Measurements from ENCODE around the gene KLHL25.

The KLHL25 gene

DNA sequence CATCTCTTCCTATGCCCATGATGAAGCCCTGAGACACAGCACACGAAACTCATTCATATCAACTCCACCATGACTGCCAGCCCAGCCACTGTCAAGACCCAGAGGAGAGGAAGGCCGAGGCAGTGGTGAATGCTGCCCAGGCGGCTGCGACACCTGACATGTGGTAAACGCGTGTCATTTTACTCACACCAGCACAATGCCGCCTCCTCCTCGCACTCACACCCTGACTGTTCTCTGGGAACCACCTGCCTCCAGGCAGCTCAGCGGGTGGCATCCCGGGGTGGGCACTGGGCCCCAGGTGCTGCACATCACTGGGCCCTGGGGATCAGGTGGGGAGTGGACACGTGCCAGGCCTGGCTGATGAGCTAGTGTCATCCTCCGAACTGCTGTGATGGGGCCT is 21.5 kb downstream of the KLHL25 start:
- no peak for DNase-seq

DNA sequence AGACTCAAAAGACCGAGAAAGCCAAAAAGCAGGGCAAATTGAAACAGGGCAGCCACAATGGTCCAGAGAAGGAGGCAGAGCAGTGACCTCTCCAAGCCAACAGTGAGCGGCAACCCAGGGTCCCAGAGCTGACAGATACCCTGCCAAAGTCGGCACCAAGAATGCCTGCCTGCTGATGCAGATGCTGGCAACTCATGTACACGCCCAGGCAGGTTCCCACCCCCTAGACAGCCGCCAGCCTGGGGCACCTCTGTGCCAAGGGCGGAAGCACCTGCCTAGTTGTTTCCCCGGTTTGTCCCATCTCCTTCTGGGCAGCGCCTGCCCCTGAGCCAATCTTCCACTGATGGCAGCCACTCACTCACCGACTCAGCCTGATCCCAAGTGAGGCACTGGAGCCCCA is 22.1 kb downstream of the KLHL25 start:
- DNase-seq = no peak

GRCh38 chr15:85771781-85772445 is 22.8 kb downstream of the KLHL25 start:
- no peak for DNase-seq

DNA sequence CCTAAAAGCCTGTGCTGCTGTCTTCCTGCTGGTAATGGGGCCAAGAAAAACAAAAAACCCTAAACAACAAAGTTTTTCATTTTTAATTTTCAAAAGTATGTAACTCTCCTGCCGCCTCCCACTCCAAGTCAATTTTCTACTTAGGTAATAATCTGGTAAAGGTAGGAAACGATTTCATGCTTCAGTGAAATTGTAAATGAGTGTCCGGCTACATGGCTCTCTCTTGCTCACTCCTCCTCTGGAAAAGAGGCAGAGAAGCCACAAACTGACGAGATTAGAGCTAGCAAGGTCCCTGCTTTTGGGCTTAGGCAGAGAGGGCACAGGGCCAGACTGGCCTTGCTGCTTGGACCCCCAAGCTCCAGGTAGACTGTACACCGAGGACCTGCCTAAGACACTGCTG is 23.5 kb downstream of the KLHL25 start:
- no peak for DNase-seq

- DNase-seq = no peak
Measured at GRCh38 chr15:85770096-85771041, 24.4 kb downstream of the KLHL25 start.

- DNase-seq = no peak
Measured at GRCh38 chr15:85769182-85769900, 25.4 kb downstream of the KLHL25 start.

DNA sequence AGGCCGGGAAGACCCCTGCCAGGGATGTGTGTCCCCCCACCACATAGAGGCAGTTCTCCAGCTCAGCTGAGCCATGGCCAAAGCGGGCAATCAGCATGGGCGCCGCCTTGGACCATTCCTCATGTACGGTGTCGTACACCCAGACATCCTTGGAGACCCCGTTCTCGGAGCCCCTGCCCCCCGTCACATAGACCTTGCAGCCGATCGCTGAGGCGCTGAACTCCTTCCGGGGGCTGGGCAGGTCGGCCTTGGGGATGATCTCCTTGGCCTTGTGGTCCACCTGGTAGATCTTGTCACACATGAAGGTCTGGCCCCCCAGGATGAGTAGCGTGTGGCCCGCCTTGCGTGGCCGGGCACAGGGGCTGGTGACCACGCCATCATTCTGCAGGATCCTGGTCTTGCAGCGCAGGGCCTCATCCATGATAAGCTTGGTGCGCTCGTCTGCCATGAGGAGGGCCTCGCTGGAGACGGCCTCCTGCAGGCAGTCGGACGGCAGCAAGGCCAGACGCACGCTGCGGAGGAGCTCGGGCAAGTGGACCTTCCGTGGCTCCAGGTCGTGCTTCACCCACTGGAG is 26.0 kb downstream of the KLHL25 start:
- DNase-seq = no peak

DNA sequence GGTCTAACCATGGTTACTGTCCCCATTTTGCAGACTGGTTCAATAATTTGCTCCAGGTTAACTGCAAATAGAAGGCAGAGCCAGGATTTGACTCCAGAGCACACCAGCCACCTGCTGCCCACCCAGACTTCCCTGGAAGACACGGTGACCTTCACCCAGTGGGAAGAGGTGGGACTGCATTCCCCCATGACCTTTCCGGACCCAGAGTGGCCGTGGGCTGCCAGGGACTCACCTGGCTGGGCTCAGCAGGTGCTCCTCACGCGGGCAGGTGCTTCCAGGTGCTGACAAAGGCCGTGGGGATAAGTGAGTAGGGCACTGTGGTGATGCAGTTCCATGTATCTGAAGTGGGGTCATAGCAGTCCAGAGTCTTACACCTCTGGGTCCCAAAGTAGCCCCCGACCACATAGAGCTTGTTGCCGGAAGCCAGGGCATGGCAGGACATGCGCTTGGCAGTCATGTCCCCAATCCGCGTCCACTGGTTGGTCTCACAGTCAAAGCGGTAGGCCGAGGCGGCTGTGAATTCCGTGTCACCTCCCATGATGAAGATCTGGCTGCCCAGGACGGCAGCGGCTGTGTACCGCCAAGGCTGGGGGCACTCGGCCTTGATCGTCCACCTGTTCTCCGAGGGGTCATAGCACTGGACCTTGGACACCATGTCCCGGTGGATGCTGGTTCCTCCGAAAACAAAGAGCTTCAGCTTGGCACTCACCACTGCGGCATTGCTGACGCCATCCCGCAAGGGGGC is 26.8 kb downstream of the KLHL25 start:
- no peak for DNase-seq

DNA sequence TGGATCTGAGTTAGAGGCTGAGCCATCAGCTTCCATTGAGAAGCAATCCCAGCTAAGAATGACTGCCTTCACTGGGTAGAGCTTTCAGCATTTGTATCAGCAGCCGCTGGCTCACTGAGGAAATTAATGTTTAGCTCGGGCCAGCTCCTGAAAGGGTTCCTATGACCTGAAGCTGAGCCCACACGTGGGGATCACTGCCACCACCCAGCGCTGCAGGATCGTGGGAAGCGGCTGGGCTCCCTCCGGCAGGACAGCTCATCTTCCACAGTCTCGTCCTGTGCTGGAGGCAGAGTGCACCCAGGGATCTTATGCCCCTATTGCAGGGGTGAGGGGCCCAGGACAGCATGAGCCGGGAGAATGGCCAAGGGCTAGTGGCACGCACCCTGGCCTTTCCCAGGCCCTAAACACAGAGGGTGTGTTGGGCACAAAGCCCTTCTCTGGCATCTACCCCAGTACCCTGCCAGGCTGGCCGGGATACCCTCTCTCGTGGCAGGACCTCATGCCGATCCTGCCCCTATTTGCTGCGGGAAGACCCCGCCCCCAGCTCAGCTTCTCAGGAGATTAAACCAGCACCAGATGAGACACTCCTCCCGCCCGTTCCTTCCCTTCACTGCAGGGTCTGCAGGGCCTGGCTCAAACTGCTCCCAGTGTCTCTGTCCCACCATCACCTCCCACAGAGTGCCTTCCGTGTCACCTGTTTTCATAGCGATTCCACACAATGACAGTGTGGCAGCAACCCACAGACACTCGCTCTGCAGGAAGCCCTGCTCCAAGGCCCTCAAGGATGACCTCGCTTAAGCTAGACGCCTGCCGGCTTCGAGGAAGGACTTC is 28.5 kb downstream of the KLHL25 start:
- DNase-seq = no peak

GRCh38 chr15:85764649-85765277 is 30.0 kb downstream of the KLHL25 start:
- DNase-seq = no peak

- DNase-seq = no peak
Measured at GRCh38 chr15:85763673-85764633, 30.8 kb downstream of the KLHL25 start.

DNA sequence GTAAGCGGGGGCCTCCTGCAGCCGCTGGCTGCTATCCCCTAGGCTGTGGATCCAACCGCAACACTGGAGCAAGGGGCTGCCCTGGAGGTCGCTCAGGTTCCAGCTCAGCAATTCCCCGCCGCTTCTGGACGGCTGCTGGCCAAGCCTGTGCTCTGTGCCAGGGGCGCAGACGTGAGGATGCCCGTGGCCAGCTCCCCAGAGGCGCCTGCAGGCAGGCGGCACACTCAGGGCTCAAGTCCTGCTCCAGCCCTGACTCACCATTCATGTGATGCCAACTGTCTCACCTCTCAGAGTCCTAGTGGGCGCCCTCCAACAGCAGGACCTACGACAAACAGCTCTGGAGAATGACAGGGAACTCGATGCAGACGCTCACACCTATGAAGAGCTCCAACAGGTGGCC is 31.6 kb downstream of the KLHL25 start:
- DNase-seq = no peak

DNA sequence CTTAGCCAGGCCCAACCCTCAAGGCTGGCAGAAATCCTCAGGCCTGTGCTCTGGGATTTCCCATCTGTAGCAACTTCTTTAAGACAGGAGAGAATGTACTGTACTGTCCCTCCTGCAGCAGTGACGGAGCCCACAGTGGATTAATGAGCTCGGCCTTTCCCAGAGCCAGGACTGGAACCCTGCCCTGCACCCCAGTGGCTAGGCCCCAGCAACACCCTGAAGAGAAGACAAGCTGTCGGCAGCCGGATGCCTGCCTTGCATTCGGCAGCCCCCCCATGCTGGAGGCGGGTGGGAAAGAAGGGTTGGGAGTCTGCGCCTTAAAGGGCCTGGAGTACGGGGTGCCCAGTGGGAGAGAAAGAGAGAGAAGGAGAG is 32.0 kb downstream of the KLHL25 start:
- DNase-seq = no peak

GRCh38 chr15:85762039-85762755 is 32.5 kb downstream of the KLHL25 start:
- no peak for DNase-seq

GRCh38 chr15:85761635-85762034 is 33.1 kb downstream of the KLHL25 start:
- DNase-seq = no peak

DNA sequence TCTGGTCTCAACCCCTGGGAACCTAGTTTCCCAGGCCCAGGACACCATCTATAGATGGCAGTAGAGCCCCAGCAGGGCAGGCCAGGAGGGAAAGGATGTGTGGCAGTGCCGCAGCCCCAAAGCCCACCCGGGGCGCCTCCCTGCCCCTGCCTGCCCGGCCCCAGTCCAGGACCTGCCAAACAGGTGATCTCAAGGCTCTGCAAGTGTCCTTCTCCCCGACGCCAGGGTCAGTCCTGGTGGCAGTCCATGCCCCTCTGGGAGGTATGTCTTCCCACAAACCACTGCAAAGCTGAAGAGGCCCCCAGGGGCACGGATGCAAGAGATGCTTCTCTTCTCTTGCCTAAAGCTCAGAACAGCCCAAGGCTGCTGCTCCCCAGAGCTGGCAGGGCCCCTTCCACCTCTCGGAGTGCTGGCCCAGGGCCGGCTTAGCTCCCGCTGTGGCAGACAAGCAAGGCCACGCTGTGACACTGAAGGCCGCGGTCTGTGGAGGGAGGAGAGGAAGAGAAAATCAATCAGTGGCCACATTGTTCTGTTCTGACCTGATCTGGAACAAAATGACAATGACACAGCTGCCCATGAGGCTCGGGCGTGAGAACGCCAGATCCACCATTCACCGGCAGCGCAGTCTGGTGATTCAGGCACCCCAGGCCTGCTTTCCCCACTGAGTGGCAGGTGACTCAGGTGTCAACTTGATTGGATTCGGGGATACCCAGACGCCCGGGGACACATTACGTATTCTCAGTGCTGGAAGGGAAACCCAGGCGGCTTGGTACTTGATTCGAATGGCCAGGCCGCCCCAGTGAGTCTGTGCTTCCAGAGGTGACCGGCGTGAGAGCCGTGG is 34.0 kb downstream of the KLHL25 start:
- no peak for DNase-seq

DNA sequence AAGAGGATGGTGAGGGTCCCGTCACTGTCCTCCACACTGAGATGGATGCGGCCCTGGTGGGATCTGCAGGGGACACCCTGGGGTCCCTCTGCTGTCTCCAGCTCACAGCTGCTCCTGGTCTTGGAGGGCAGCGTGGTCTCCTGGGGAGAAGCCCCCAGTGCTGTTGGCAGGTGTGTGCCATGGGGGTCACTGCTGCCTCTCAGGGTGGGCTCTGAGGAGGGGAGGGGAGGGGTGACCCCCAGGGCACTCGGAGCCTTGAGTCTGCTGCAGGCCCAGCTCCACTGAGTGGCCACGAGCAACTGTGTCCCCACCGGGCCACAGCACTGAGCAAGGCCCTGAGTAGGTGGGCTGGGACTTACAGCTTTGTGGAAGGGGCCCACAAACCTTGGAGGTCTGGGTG is 34.7 kb downstream of the KLHL25 start:
- DNase-seq = no peak

DNA sequence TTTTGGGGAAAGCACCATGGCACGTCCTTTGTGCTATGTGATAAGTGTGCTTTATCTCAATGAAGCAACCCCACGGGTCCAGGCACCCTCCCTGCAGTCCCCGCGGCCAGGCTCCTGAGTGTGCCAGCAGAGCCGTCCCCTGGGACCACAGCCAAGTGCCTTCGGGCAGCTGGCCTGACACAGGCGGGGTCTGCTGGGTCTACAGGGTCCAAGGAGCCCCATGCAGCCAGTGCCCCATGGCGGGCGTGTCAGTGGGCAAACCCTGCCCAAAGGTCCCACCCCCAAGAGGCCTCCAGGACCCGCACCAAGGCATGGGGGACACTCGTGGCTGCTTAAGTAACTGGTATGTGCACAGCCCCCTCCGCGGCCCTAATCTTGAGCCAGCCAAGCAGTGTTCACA is 35.3 kb downstream of the KLHL25 start:
- peak; percentile 79 for DNase-seq
